H1 (cell line): ENCODE measurements around the gene SLIT3. TPM values are rescaled to one million over a fixed set of nuclear protein-coding genes. Genes with fewer than 3 reads are reported as not detected.

Experiments used
- CTCF ChIA-PET: fragments of 300-600 bp; sonication (Branson Sonifier 250); formaldehyde crosslinking; loops from one replicate; lab custom pipeline; 2021; ENCODE audit not compliant: partially characterized antibody; lab: Charles Lee
- POLR2A ChIA-PET: fragments of 300-600 bp; sonication (Branson Sonifier 250); formaldehyde crosslinking; loops from one replicate; lab custom pipeline; 2021; ENCODE audit warnings: inconsistent platforms; ENCODE audit not compliant: partially characterized antibody; lab: Charles Lee
- DNase-seq, 2 experiments: peaks; one replicate each; pipeline versions ENCODE4 v3.0.0 to v3.0.0-alpha.2; 2010 to 2022; ENCODE audit warnings: low spot score in 2 of 2, low read depth in 1 of 2, mixed read lengths in 1 of 2
- FAIRE-seq: peaks from 2 replicates; lab custom pipeline; 2011; peaks lifted over from hg19 to GRCh38; lab: Jason Lieb, UNC
- H2AFZ ChIP-seq: 2 replicates; pipeline ENCODE4 v1.8.1; 2012; ENCODE audit warnings: low read length, inconsistent platforms
- H2AK5ac ChIP-seq: 2 replicates; pipeline ENCODE4 v1.6.1; 2013; ENCODE audit warnings: low read depth, low read length
- H2BK120ac ChIP-seq: replicated peaks from 2 replicates; pipeline ENCODE3; 2013; ENCODE audit warnings: low read depth, low read length, inconsistent platforms
- H2BK12ac ChIP-seq: 2 replicates; pipeline ENCODE4 v1.6.1; 2013; ENCODE audit warnings: low read depth, low read length
- H2BK15ac ChIP-seq: 2 replicates; pipeline ENCODE4 v1.6.1; 2013; ENCODE audit warnings: low read length
- H2BK20ac ChIP-seq: 2 replicates; pipeline ENCODE4 v1.6.1; 2013; ENCODE audit warnings: low read length
- H2BK5ac ChIP-seq: 2 replicates; pipeline ENCODE4 v1.6.1; 2013; ENCODE audit warnings: low read depth, low read length
- H3K14ac ChIP-seq: 2 replicates; pipeline ENCODE4 v1.6.1; 2013; ENCODE audit warnings: inconsistent platforms; ENCODE audit not compliant: insufficient read length
- H3K18ac ChIP-seq: 2 replicates; pipeline ENCODE4 v1.6.1; 2013; ENCODE audit warnings: low read length; ENCODE audit errors: extremely low read depth
- H3K23ac ChIP-seq: 2 replicates; pipeline ENCODE4 v1.6.1; 2013; ENCODE audit warnings: inconsistent platforms; ENCODE audit not compliant: insufficient read length
- H3K23me2 ChIP-seq: 2 replicates; pipeline ENCODE4 v1.6.1; 2013; ENCODE audit warnings: low read depth, low read length
- H3K27ac ChIP-seq: 2 replicates; pipeline ENCODE4 v1.6.1; 2011; ENCODE audit warnings: low read depth, low read length, inconsistent platforms
- H3K27me3 ChIP-seq, 4 experiments: replicated peaks in 1 of 4; 1 replicate in 1 of 4; 2 replicates in 3 of 4; pipeline versions ENCODE4 v1.6.1 to v1.8.1; 2011 to 2013; ENCODE audit warnings: low read length in 3 of 4, mild to moderate bottlenecking in 3 of 4, inconsistent platforms in 2 of 4, mixed read lengths in 2 of 4, moderate library complexity in 1 of 4; ENCODE audit not compliant: control insufficient read depth in 3 of 4, insufficient read depth in 3 of 4; ENCODE audit errors: extremely low read depth in 1 of 4
- H3K36me3 ChIP-seq, 4 experiments: 2 replicates each; pipeline versions ENCODE4 v1.6.1 to v1.8.1; 2011 to 2013; ENCODE audit warnings: mild to moderate bottlenecking in 4 of 4, low read length in 3 of 4, moderate library complexity in 2 of 4, control low read depth in 1 of 4, inconsistent platforms in 1 of 4; ENCODE audit not compliant: insufficient read depth in 4 of 4, control insufficient read depth in 2 of 4
- H3K4ac ChIP-seq: replicated peaks from 2 replicates; pipeline ENCODE3; 2013; ENCODE audit warnings: low read length, low read depth, mixed read lengths, inconsistent platforms; ENCODE audit not compliant: insufficient read length
- H3K4me1 ChIP-seq, 4 experiments: replicated peaks in 1 of 4; 1 replicate in 1 of 4; 2 replicates in 3 of 4; pipeline versions ENCODE4 v1.6.1 to v1.8.1; 2011 to 2013; ENCODE audit warnings: low read length in 3 of 4, inconsistent platforms in 2 of 4, mixed read lengths in 1 of 4; ENCODE audit not compliant: insufficient read depth in 4 of 4, control insufficient read depth in 3 of 4
- H3K4me2 ChIP-seq, 2 experiments: 2 replicates each; pipeline versions ENCODE4 v1.6.1 to v1.8.1; 2011 to 2013; ENCODE audit warnings: low read depth in 2 of 2, low read length in 2 of 2, control low read depth in 1 of 2, inconsistent platforms in 1 of 2, mild to moderate bottlenecking in 1 of 2; ENCODE audit not compliant: insufficient read depth in 1 of 2
- H3K4me3 ChIP-seq, 4 experiments: fragments of 200-600, 300-600 bp in 1 of 4; sonication (generic), shearing (Covaris generic), sonication (Bioruptor Twin) in 1 of 4; 2 replicates each; pipeline versions ENCODE4 v1.5.1 to v1.8.1; 2011 to 2016; ENCODE audit warnings: low read length in 4 of 4, low read depth in 3 of 4, control low read depth in 2 of 4, inconsistent platforms in 2 of 4, mild to moderate bottlenecking in 2 of 4, mixed read lengths in 1 of 4, moderate library complexity in 1 of 4; ENCODE audit not compliant: insufficient read depth in 2 of 4; ENCODE audit errors: extremely low read depth in 1 of 4
- H3K56ac ChIP-seq: replicated peaks from 2 replicates; pipeline ENCODE3; 2013; ENCODE audit warnings: low read depth, mild to moderate bottlenecking, mixed read lengths, low read length, inconsistent platforms; ENCODE audit not compliant: insufficient read length
- H3K79me1 ChIP-seq: 2 replicates; pipeline ENCODE4 v1.6.1; 2013; ENCODE audit warnings: low read depth, low read length, control low read depth
- H3K79me2 ChIP-seq, 2 experiments: 2 replicates each; pipeline versions ENCODE4 v1.6.1 to v1.8.1; 2012 to 2013; ENCODE audit warnings: low read length in 2 of 2, mild to moderate bottlenecking in 2 of 2, inconsistent platforms in 1 of 2; ENCODE audit not compliant: insufficient read depth in 2 of 2, control insufficient read depth in 1 of 2
- H3K9ac ChIP-seq, 4 experiments: replicated peaks in 1 of 4; 1 replicate in 1 of 4; 2 replicates in 3 of 4; pipeline versions ENCODE4 v1.6.1 to v1.8.1; 2011 to 2013; ENCODE audit warnings: low read depth in 3 of 4, low read length in 3 of 4, control low read depth in 2 of 4, mild to moderate bottlenecking in 2 of 4, moderate library complexity in 2 of 4, inconsistent platforms in 1 of 4; ENCODE audit errors: extremely low read depth in 1 of 4
- H3K9me3 ChIP-seq, 2 experiments: 2 replicates each; pipeline versions ENCODE4 v1.6.1 to v1.8.1; 2012 to 2013; ENCODE audit warnings: mild to moderate bottlenecking in 2 of 2, moderate library complexity in 2 of 2, control low read depth in 1 of 2, inconsistent platforms in 1 of 2, low read depth in 1 of 2, low read length in 1 of 2, mixed read lengths in 1 of 2; ENCODE audit not compliant: insufficient read depth in 2 of 2
- H4K20me1 ChIP-seq, 2 experiments: replicated peaks in 1 of 2; 2 replicates each; pipeline versions ENCODE3 to v1.8.1; 2011 to 2013; ENCODE audit warnings: inconsistent platforms in 2 of 2, low read length in 2 of 2, mild to moderate bottlenecking in 1 of 2; ENCODE audit not compliant: insufficient read depth in 2 of 2, control insufficient read depth in 1 of 2
- H4K5ac ChIP-seq: 2 replicates; pipeline ENCODE4 v1.6.1; 2013; ENCODE audit warnings: low read length, low read depth, mixed read lengths, inconsistent platforms; ENCODE audit not compliant: insufficient read length
- H4K8ac ChIP-seq: 2 replicates; pipeline ENCODE4 v1.8.0; 2013; ENCODE audit warnings: mild to moderate bottlenecking, moderate library complexity, low read length, inconsistent platforms; ENCODE audit not compliant: insufficient read depth; ENCODE audit errors: extremely low read depth
- H4K91ac ChIP-seq: replicated peaks from 2 replicates; pipeline ENCODE3; 2013; ENCODE audit warnings: low read length, mixed read lengths, inconsistent platforms; ENCODE audit not compliant: insufficient read length
- BCL11A ChIP-seq, 2 experiments: IDR thresholded peaks; one replicate each; pipeline ENCODE4 v1.6.1; 2011; ENCODE audit warnings: low read depth in 2 of 2, low read length in 2 of 2, mild to moderate bottlenecking in 2 of 2
- KDM4A ChIP-seq: IDR thresholded peaks from one replicate; pipeline ENCODE4 v1.7.1; 2012; ENCODE audit warnings: low read depth, mild to moderate bottlenecking, moderate library complexity, low read length, inconsistent platforms; ENCODE audit not compliant: severe bottlenecking
- RBBP5 ChIP-seq: IDR thresholded peaks from 2 replicates; pipeline ENCODE4 v1.7.1; 2012; ENCODE audit warnings: low read depth, mild to moderate bottlenecking, inconsistent platforms, low read length, moderate library complexity, borderline replicate concordance
- SIRT6 ChIP-seq: IDR thresholded peaks from one replicate; pipeline ENCODE4 v1.7.1; 2012; ENCODE audit warnings: low read length, inconsistent platforms
- WGBS, 2 experiments: shearing (Covaris generic) in 1 of 2; methylation state at CpG; one replicate each; pipeline versions ENCODE4 v1.1.6 to v1.1.7; 2013 to 2015; ENCODE audit warnings: low lambda C conversion rate in 2 of 2, mixed read lengths in 2 of 2, inconsistent platforms in 1 of 2, low coverage in 1 of 2, missing lambda C conversion rate in 1 of 2; ENCODE audit not compliant: insufficient replicate concordance in 2 of 2, insufficient coverage in 1 of 2, insufficient read length in 1 of 2; ENCODE audit errors: extremely low coverage in 1 of 2, missing lambda C conversion rate in 1 of 2; 5-methylcytosine and 5-hydroxymethylcytosine counted together
- polyA plus RNA-seq, 7 experiments: library from polyadenylated mRNA; depleted of rRNA in 3 of 7; stranded (reverse) in 5 of 7; unstranded in 2 of 7; fragments of >200 nt in 5 of 7; fragments of 200-250 nt in 2 of 7; gene quantifications; 1 replicate in 5 of 7; 2 replicates in 1 of 7; 4 replicates in 1 of 7; pipeline versions ENCODE4 v1.2.1 to v1.2.3, GENCODE V29; 2011 to 2013; ENCODE audit warnings: missing spikeins in 2 of 7, mixed read lengths in 2 of 7
- total RNA-seq: library from RNA; stranded (reverse); fragmentation: NEBNext Ultra II Directional; extraction: Animal tissue kit (Norgen Biotek cat#: 25700); gene quantifications from 2 replicates; pipeline ENCODE4 v1.2.1, GENCODE V29; 2021

SLIT3 gene
- total and polyA plus RNA-seq, 2 of the 8 experiments (the other 6 are each of a cell fraction or from before 2014, with no cell fraction given): 1.1 to 1.2 TPM

GRCh38 chr5:168914491-168914890 lies 386.4 kb downstream of the SLIT3 start:
- no peak for DNase-seq
- H3K4me2 ChIP-seq: no peak overlapping the region
- no peak overlapping the region for H2AFZ ChIP-seq
- H3K4me3 ChIP-seq: no peak overlapping the region
- no peaks in the 10 kb centered on the region for H3K79me2 ChIP-seq
- H3K79me1 ChIP-seq: no peaks in the 10 kb centered on the region
- 0 out of 7 replicates have a peak, but pooled peaks cover 0 to 2% (median 0%) of the 10 kb centered on the region in 4 experiments for H3K4me1 ChIP-seq
- ChIA-PET POLR2A (no interaction called here), CTCF (no interaction called here)
- H3K9me3 ChIP-seq: no peaks in the 10 kb centered on the region
- H4K91ac ChIP-seq: no peak overlapping the region
- no peak overlapping the region for H3K18ac ChIP-seq
- no peak overlapping the region for H3K14ac ChIP-seq
- no peak overlapping the region for H2BK12ac ChIP-seq
- H3K27me3 ChIP-seq: no peaks in the 10 kb centered on the region
- H3K23me2 ChIP-seq: no peaks in the 10 kb centered on the region
- H3K36me3 ChIP-seq: no peaks in the 10 kb centered on the region
- no peak overlapping the region for H2AK5ac ChIP-seq
- H2BK5ac ChIP-seq: no peak overlapping the region
- H3K4ac ChIP-seq: no peak overlapping the region
- H4K5ac ChIP-seq: no peak overlapping the region
- H3K23ac ChIP-seq: no peak overlapping the region
- H4K8ac ChIP-seq: no peak overlapping the region
- H2BK120ac ChIP-seq: no peak overlapping the region
- H3K56ac ChIP-seq: no peak overlapping the region
- no peak overlapping the region for H2BK15ac ChIP-seq
- no peak for TF ChIP-seq RBBP5
- no peak for TF ChIP-seq SIRT6
- no peak for TF ChIP-seq BCL11A (IDR thresholded peaks at IDR 0.05; ENCODE audit: low read depth in 2 of 2, low read length in 2 of 2)
- no peak for TF ChIP-seq KDM4A
- no peak overlapping the region for H3K27ac ChIP-seq
- no peaks in the 10 kb centered on the region for H4K20me1 ChIP-seq
- H2BK20ac ChIP-seq: no peak overlapping the region
- no peak overlapping the region for H3K9ac ChIP-seq
- FAIRE-seq: no peak
- 90% methylated on average over 5 of the region's 5 CpGs; no CpG with 5 or more reads in 1 of the 2 experiments for WGBS, 2 experiments
